PC-9 (cell line): ENCODE results near the gene PSEN1.

Experiments
- CTCF ChIP-seq: fragments of 200-600 bp; sonication (generic); conservative IDR thresholded peaks from 2 replicates; pipeline ENCODE4 v1.6.1; 2017; ENCODE audit warnings: mixed run types, antibody characterized with exemption, mild to moderate bottlenecking, moderate library complexity
- EZH2 ChIP-seq: fragments of 200-600 bp; sonication (generic); IDR thresholded peaks from 2 replicates; pipeline ENCODE4 v1.8.0; 2017; ENCODE audit warnings: antibody characterized with exemption, low read depth

DNA sequence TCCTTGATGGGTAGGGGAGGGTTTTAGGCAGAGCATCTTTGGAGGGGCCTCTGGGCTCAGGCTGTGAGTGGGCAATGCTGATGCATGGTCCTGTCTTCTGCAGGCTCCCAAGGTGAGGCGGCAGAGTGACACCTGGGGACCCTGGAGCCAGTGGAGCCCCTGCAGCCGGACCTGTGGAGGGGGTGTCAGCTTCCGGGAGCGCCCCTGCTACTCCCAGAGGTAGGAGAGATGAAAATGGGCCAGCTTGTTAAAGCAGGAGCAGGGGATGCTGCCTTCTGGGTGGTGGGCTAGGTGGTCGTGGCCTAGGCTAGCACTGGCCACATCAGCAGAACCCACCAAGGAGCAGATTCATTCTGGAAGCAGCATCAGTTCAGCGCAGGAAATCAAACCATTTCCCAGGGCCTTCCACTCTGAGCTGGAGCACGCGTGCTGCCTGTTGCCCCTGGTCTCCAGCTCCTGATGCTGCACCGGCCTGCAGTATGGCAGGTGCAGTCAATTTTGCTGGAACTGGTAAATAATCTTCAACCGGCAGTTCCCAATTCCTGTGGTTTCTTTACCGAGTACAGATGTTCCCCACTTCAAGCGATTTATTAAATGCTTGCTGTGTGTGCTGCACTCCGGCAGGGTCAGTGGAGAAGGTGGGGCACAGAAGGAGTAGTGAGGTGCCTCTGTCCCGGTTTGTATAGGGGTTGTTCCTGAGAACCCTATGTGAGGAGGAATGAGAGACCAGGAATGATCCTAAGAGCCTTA lies 108.4 kb downstream of the PSEN1 start:
- TF ChIP-seq CTCF (no peak), EZH2 (no peak)
